Breast epithelium (tissue), 3 donors: ENCODE data around the gene HGFAC.

Experiments used
- CTCF ChIP-seq, 3 donors: fragments of 450-650 bp; IDR thresholded peaks; one replicate each; pipeline ENCODE4 v1.5.1; 2016 to 2017; ENCODE audit warnings: antibody characterized with exemption in 3 of 3, mild to moderate bottlenecking in 3 of 3, moderate library complexity in 3 of 3
- POLR2A ChIP-seq: fragments of 450-650 bp; IDR thresholded peaks from one replicate; pipeline ENCODE4 v1.6.1; 2016; ENCODE audit warnings: antibody characterized with exemption, mild to moderate bottlenecking, moderate library complexity
- POLR2AphosphoS5 ChIP-seq, 3 donors: sonication (generic); formaldehyde crosslinking; IDR thresholded peaks; one replicate each; pipeline ENCODE4 v1.6.1; 2017; ENCODE audit warnings: antibody characterized with exemption in 3 of 3

GRCh38 chr4:3497095-3497494 is 55.3 kb downstream of the HGFAC start:
- no peak for TF ChIP-seq CTCF (IDR thresholded peaks at IDR 0.05)
- TF ChIP-seq POLR2AphosphoS5 (IDR thresholded peaks at IDR 0.05) = no peak
- TF ChIP-seq POLR2A = no peak
